A549 (cell line): ENCODE measurements around the gene ANXA5.

Experiments used
- FOSL2 ChIP-seq, 2 experiments: fragments of 450-650 bp in 1 of 2; fragments of >200 bp in 1 of 2; sonication (Bioruptor Twin) in 1 of 2; formaldehyde crosslinking; IDR thresholded peaks; 2 replicates each; pipeline versions ENCODE4 v1.5.0 to v1.6.1; 2016 to 2020; ENCODE audit warnings: mild to moderate bottlenecking in 1 of 2, moderate library complexity in 1 of 2
- HDAC2 ChIP-seq: fragments of 200-600 bp; sonication (generic); IDR thresholded peaks from 2 replicates; pipeline ENCODE4 v1.6.1; 2016
- JUNB ChIP-seq: fragments of >200 bp; sonication (Bioruptor Twin); formaldehyde crosslinking; IDR thresholded peaks from 2 replicates; pipeline ENCODE4 v1.6.1; 2016
- PHF8 ChIP-seq: fragments of 200-600 bp; sonication (generic); IDR thresholded peaks from 2 replicates; pipeline ENCODE4 v1.6.1; 2016; ENCODE audit warnings: low read depth, mild to moderate bottlenecking, antibody characterized with exemption, moderate library complexity, borderline replicate concordance
- POLR2A ChIP-seq: IDR thresholded peaks from 2 replicates; pipeline ENCODE4 v1.6.1; 2012; ENCODE audit warnings: mild to moderate bottlenecking, low read length
- RAD21 ChIP-seq, 2 experiments: fragments of >200 bp in 1 of 2; sonication (Bioruptor Twin) in 1 of 2; formaldehyde crosslinking in 1 of 2; IDR thresholded peaks in 1 of 2; conservative IDR thresholded peaks in 1 of 2; 2 replicates in 1 of 2; 3 replicates in 1 of 2; pipeline ENCODE4 v1.6.1; 2012 to 2018; ENCODE audit warnings: inconsistent platforms in 1 of 2
- RFX5 ChIP-seq: fragments of 450-650 bp; IDR thresholded peaks from 2 replicates; pipeline ENCODE4 v1.7.1; 2014; ENCODE audit warnings: antibody characterized with exemption, mild to moderate bottlenecking, moderate library complexity
- RNF2 ChIP-seq: fragments of 200-600 bp; sonication (generic); IDR thresholded peaks from 2 replicates; pipeline ENCODE4 v1.6.1; 2016; ENCODE audit warnings: low read depth, mild to moderate bottlenecking, antibody characterized with exemption, moderate library complexity, borderline replicate concordance
- SMC3 ChIP-seq: fragments of >200 bp; sonication (Bioruptor Twin); formaldehyde crosslinking; IDR thresholded peaks from 3 replicates; pipeline ENCODE4 v1.6.1; 2018; ENCODE audit warnings: inconsistent platforms
- TF ChIP-seq, protein P1 (sequence below): fragments of >200 bp; sonication (Bioruptor Twin); formaldehyde crosslinking; IDR thresholded peaks from 2 replicates; pipeline ENCODE4 v1.6.1; 2016
- TF ChIP-seq, protein P2 (sequence below): fragments of >200 bp; sonication (Bioruptor Twin); formaldehyde crosslinking; IDR thresholded peaks from 3 replicates; pipeline ENCODE4 v1.5.1; 2016
- TF ChIP-seq, protein P3 (sequence below): fragments of 450-650 bp; IDR thresholded peaks from 2 replicates; pipeline ENCODE4 v1.6.1; 2014; ENCODE audit warnings: antibody characterized with exemption

DNA sequence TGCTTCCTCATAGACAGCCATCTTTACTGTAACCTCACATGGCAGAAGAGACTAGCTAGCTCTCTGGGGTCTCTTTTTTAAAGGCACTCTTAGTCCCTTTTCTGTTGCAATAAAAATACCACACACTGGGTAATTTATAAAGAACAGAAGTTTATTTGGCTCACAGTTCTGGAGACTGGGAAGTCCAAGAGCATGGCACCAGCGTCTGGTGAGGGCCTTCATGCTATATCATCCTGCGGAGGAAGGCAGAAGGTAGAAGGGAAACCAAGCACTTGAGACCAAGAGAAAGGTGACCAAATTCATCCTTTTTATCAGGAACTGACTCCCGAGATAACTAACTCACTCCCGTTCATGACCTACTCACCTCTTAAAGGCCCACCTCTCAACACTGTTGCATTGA is 5.4 kb upstream of the ANXA5 start:
- TF ChIP-seq, protein P1, sequence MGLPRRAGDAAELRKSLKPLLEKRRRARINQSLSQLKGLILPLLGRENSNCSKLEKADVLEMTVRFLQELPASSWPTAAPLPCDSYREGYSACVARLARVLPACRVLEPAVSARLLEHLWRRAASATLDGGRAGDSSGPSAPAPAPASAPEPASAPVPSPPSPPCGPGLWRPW: no peak
- TF ChIP-seq HDAC2: no peak
- TF ChIP-seq SMC3: no peak
- TF ChIP-seq, protein P2, sequence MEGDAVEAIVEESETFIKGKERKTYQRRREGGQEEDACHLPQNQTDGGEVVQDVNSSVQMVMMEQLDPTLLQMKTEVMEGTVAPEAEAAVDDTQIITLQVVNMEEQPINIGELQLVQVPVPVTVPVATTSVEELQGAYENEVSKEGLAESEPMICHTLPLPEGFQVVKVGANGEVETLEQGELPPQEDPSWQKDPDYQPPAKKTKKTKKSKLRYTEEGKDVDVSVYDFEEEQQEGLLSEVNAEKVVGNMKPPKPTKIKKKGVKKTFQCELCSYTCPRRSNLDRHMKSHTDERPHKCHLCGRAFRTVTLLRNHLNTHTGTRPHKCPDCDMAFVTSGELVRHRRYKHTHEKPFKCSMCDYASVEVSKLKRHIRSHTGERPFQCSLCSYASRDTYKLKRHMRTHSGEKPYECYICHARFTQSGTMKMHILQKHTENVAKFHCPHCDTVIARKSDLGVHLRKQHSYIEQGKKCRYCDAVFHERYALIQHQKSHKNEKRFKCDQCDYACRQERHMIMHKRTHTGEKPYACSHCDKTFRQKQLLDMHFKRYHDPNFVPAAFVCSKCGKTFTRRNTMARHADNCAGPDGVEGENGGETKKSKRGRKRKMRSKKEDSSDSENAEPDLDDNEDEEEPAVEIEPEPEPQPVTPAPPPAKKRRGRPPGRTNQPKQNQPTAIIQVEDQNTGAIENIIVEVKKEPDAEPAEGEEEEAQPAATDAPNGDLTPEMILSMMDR: no peak
- TF ChIP-seq POLR2A: no peak
- TF ChIP-seq, protein P3, sequence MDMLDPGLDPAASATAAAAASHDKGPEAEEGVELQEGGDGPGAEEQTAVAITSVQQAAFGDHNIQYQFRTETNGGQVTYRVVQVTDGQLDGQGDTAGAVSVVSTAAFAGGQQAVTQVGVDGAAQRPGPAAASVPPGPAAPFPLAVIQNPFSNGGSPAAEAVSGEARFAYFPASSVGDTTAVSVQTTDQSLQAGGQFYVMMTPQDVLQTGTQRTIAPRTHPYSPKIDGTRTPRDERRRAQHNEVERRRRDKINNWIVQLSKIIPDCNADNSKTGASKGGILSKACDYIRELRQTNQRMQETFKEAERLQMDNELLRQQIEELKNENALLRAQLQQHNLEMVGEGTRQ: no peak
- TF ChIP-seq JUNB: no peak
- no peak for TF ChIP-seq FOSL2 (IDR thresholded peaks at IDR 0.05)
- TF ChIP-seq FOSL2 (CRISPR knock-in tag; IDR thresholded peaks at IDR 0.05): no peak
- TF ChIP-seq RAD21 (conservative IDR thresholded peaks at IDR 0.05 in 1 of 2, IDR thresholded peaks at IDR 0.05 in 1 of 2): no peak
- no peak for TF ChIP-seq PHF8
- no peak for TF ChIP-seq RNF2
- TF ChIP-seq RFX5: no peak
